Raji (cell line): ENCODE results near the gene IGSF9B.

Experiments
- POLR2A ChIP-seq: IDR thresholded peaks from 2 replicates; pipeline ENCODE4 v1.6.1; 2011; ENCODE audit warnings: low read depth, low read length, control low read depth; ENCODE audit not compliant: insufficient read depth

IGSF9B gene

GRCh38 chr11:133951327-133952198 is 5.2 kb downstream of the IGSF9B start:
- TF ChIP-seq POLR2A = no peak

DNA sequence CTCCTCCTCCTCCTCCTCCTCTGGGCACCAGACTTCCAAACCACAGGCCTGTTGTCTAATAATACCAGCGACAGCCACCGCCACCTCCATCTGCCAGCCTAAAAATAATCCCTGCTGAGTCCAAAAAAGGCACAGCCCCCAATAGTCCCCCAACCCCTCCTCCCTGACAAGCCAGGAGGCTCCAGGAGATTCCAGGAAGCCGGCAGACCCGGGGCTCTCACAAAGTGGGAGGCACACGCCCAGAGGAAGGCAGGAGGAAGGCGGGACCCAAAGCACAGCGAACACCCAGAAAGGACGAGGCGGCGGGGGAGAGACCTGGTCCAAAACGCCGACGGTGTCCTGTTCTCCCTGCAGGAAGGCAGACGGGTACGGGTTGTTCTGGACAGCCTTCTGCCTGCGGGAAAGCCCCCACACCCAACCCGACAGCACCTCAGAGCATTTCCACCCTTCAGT is 5.9 kb downstream of the IGSF9B start:
- no peak for TF ChIP-seq POLR2A

GRCh38 chr11:133950421-133950820 is 6.3 kb downstream of the IGSF9B start:
- TF ChIP-seq POLR2A = no peak

GRCh38 chr11:133949129-133949528 is 7.6 kb downstream of the IGSF9B start:
- no peak for TF ChIP-seq POLR2A

GRCh38 chr11:133948711-133949110 is 8.1 kb downstream of the IGSF9B start:
- TF ChIP-seq POLR2A = no peak

DNA sequence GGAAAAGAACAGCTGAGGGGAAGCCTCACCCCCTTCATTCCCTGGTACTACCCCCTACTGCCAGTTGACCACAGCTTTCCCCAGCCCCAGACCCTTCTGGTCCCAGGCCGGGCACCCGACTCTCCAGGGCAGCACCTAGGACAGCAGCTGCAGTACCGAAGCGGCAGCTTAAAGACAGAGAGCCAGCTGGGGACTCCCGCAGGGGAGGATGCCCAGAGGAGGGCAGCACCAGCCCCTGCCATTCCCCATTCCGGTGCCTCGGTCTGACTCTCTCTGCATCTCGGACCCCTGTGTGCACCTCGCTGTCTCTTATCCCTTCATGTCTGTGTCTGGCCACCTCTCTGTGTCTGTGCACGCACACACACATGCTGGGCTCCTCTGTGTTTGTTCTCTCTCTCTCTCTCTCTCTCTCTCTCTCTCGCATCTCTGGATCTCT is 9.4 kb downstream of the IGSF9B start:
- TF ChIP-seq POLR2A = no peak

- no peak for TF ChIP-seq POLR2A
Measured at GRCh38 chr11:133946541-133947318, 10.0 kb downstream of the IGSF9B start.

DNA sequence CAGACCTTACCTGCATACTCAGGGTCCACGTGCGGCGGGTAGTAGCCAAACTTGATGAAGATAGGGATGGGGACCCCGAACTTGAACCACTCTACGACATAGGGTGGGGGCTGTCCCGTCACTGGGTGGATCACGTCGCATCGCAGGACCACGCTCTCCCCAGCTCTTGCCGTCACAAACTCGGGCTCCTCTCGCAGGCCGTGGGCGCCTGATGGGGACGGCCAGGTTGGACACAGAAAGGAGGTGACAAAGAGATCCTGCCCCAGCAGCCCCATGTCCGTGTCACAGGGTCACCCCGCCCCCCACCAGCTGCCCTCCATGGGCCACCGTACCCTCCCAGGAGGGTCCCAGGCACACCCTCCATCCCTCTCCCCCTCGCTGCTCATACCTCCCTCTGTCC is 10.7 kb downstream of the IGSF9B start:
- no peak for TF ChIP-seq POLR2A

DNA sequence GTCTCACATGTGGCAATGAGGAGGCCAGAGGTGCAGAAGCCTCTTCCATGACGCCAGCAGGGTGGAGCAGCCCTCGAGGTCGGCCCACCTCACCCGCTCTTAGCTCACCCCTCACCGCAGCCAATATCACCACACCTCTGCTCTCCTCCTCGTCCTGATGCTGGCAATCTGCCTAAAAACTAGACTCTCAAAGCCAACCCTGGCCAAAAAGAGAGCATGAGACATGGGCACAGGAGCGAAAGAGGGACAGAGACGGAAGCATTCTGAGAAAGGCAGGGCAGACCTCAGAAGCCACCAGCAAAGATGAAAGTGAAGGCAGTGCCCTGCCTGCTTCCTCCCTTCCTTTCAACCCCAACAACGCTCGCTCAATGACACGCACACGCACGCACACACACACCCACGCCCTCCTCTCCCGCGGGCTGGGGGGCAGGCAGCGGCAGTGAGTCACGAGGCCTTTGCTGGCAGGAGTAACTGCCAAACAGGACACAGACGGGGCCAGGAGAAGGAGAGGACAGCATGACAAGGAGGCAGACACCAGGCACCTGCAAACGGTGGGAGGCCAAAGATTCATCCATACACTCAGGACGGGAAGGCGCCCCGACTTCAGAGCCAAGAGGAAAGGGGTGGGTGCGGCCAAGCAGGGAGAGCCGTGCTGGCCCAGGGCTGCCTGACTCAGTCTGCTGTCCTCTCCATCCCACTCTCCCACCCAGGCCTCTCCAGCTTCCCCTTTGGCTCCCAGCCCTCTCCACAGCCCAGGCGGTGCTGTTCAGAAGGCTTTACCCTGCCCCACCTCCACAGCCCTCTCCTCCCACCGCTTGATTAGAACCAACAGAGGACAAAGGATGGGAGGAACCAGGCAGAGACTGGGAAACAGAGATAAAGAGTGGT is 11.4 kb downstream of the IGSF9B start:
- no peak for TF ChIP-seq POLR2A

DNA sequence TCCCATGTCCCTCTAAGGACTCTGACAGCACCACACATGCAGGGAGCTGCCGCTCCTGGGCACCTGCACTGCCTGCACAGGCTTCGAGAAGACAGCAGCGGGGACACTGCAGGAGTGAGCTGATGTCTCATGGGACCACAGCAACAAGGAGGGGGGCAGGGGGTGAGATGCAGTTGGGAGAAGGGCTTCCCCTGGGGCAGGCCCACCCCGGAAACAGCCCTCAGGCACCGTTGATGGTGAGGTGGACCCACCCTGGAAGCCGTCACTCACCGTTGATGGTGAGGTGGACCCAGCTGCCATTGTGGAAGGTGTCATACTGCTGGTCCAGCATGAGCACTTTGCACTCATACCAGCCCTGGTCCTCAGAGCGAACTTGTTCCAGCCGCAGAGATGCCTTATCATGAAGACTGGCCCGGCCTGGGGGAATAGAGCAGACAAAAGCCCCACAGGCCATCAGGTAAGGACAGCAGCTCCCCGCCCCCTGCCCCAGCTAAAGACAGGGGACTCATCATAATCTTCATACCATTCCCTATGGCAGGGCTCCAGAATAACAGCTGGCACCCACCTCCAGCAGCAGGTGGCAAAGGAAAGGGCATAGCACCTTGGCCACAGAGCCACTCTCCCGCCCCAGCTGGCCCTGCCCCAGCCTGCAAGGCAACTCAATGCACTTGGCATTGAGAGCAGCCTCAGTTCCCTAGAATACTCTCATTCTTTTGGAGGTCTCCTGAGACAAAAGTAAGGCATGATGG is 12.6 kb downstream of the IGSF9B start:
- TF ChIP-seq POLR2A = no peak

GRCh38 chr11:133942577-133942976 is 14.2 kb downstream of the IGSF9B start:
- TF ChIP-seq POLR2A = no peak

GRCh38 chr11:133941546-133941945 is 15.2 kb downstream of the IGSF9B start:
- no peak for TF ChIP-seq POLR2A

DNA sequence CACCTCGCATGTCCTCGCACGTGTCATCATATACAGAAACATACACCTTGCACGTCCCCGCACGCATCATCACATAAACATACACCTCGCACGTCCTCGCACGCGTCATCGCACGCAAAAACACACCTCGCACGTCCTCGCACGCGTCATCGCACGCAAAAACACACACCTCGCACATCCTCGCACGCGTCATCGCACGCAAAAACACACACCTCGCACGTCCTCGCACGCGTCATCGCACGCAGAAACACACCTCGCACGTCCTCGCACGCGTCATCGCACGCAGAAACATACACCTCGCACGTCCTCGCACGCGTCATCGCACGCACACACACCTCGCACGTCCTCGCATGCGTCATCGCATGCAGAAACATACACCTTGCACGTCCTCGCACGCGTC is 16.7 kb downstream of the IGSF9B start:
- TF ChIP-seq POLR2A = no peak

DNA sequence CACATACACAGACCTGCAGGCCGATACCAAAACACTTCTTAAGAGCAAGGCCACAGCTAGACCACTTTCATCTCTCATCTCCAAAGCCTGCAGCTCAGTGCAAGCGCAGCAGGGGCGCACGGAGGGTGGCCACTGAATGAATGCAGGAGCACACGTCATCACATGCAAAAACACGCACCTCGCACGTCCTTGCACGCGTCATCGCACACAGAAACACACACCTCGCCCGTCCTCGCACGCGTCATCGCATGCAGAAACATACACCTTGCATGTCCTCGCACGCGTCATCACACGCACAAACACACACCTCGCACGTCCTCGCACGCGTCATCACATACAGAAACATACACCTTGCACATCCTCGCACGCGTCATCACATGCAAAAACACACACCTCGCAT is 17.2 kb downstream of the IGSF9B start:
- no peak for TF ChIP-seq POLR2A
